Limb (tissue), 2 donors: ENCODE data around the gene IGF1.

Experiments
- DNase-seq, 2 donors: peaks; one replicate each; pipeline ENCODE4 v3.0.0-alpha.2; 2016; ENCODE audit errors: extremely low spot score in 2 of 2

The IGF1 gene

DNA sequence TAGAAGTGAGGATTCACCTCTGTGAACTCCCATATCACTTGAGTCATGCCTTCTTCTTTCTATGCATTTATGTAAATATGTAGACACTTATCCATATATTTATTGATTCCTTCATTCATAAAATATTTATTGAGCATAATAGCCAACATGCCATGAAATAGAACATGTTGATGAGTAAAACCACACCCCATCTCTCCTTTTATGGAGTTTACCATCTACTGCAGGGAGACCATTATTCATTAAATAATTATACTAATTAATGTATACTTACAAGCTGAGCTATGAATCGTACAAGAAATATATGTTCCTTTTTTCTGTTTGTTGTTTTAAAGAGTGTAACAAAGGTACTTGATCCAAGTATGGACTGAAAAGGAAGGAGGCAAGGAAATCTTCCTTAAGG, 17.4 kb upstream of the IGF1 start:
- no peak for DNase-seq

DNA sequence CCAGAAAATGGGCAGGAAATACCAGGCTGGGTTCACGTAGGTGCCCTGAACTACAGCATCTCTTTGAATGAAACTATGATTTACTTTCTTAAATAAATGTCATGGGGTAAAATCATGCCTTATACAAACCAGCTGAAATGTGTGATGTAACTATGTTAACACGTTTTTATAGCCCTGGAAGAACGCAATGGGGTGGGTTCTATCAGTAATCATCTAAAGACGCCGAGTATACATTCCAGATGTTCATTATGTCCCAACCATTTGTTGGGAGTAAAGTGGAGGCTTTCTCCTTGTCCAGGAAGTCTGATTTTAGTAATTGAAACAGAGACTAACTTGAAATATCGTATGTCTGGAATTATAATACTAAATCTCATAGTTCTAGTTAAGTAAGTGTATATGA, 16.2 kb upstream of the IGF1 start:
- DNase-seq = no peak

DNA sequence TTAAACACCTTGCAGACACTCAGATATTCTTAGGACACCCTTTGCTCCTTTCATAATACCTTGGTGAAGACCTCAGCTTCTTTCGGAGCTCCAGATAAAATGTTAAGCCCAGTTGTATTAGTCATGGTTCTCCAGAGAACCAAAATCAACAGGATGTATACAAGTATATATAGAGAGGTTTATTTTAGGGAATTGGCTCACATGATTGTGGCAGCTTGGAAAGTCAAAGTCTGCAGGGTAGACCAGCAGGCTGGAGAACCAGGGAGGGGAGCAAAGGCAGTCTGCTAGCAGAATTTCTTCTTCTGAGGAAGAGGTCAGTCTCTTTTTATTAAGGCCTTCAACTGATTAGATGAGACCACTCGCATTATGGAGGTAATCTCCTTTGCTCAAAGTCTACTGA, 6.9 kb upstream of the IGF1 start:
- DNase-seq = no peak

DNA sequence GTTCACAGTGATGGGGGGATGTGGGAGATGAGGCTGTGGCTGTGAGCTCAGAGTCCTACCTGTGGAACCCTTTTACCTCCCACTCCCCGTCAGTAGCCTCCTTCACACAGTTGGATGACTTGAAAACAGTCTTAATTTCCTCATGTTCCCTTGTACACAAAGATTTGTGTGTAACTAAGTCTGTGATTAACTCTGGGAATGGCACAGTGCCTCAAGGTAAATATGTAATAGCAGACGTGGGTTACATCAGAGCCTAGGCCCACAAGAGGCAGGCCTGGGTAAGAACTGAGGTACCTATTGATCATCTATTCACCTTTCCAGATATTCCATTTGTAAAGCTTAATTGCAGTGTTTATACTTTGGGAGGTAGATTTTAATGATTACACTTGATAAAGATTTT, 5.8 kb upstream of the IGF1 start:
- no peak for DNase-seq

DNA sequence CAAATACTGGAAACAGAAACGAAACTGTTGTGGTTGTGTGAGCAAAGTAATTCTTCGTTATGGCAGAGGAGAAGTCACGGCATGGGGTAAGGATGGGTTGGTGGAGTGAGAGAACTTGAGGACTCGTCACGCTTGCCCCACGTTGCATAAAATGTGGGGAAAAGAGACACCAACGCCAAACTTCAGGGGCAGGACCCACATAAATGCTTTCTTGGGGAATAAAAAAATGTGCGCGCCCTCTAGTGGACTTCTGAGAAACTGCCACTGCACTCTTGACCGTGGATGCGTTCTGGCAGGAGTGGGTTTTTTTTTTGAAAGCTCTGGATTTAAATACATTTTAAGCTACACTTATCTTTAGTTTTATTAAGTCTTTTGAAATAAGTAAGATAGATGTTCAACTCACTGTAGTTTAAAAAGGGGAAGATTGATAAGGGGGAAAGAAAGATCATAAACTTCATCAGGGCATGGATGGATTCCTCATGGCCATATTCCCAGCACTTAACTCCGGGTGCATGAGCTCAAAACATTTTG, 4.1 kb upstream of the IGF1 start:
- DNase-seq = peak; percentile 44 to 57

DNA sequence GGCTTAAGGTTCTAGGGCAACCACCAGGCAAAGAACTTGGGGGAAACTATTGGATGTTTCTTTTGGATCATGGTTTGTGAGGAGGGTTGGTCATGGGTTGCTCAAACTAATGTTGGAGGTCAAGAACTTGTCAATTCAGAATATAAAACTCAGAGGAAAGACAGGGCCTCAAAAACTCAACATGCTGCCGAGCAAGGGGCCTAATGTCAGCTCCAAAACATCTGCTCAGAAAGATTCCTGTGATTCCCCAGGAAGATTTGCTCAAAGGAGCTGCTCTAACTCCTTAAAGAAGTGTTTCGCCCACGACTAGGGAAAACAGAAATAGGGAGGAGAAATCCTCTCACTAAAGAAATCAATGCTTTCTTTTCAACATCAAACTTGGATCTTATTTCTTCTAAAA, 3.7 kb upstream of the IGF1 start:
- no peak for DNase-seq

DNA sequence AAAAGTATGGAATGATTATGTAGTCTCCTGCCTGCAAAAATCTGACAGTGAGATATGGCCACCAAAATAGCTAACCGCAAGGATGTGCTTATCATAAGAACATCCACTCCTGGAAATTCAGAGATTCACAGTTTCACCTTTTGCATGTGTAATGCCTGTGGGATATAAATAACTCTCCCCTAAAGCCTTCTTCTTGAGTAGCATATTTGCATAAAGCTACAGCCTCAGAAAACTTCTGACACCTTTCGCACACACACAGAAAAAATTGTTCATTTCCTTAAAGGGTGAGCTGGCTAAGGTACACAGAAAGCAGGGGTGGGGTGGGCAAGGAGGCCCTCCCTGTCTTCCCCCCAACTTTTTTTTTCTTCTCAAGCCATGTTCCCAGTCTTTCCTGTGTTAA, 3.1 kb upstream of the IGF1 start:
- no peak for DNase-seq

DNA sequence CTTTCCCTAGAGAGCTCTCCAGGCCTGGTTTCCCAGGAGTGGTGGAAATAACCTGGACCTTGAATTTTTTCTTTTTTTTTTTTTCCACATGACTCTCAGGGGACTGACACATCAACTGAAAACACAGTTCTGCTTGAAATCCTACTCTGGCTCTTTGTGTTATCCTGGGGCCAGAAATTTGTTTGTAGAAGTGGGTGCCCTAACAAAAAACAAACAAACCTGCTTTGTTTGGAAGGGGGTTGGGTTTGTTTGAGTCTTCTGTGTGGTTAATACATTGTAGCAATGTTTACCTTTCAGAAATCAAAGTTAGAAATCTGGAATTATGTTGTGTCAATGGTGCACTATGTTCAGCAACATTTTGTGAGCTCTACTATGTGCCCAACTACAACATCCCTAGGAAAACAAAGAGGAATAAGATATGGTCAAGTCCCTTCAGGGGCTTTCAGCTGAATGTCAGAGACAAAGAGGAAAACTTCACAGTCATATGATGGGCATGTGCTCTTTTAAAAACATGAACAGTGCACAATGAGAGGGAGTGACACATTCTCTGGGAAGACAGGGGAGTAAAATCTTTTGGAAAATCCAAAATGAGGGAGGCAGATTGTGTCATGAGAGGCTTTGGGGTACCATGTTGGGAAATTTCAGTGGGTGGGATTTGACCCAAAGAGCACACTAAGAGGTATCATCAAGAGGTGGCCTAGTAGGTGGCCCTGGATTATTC, 1.5 kb upstream of the IGF1 start:
- no peak for DNase-seq

DNA sequence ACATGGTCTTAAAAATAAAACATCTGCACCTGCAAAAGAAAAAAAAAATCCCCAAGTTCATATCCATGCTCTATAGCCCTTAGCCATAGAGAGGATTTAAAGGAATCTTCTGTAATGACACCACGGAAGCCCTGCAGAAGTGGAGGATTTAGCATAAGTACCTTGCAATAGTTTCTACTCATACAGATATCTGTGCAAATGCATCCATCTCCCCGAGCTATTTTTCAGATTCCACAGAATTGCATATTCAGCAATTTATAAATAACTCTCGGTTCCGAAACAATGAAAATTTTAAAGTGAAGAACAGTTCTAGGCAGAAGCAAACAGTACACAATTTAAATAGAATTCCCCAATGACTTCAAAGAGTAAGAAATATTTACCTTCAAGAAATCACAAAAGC, 424 bp downstream of the IGF1 start:
- DNase-seq = no peak

DNA sequence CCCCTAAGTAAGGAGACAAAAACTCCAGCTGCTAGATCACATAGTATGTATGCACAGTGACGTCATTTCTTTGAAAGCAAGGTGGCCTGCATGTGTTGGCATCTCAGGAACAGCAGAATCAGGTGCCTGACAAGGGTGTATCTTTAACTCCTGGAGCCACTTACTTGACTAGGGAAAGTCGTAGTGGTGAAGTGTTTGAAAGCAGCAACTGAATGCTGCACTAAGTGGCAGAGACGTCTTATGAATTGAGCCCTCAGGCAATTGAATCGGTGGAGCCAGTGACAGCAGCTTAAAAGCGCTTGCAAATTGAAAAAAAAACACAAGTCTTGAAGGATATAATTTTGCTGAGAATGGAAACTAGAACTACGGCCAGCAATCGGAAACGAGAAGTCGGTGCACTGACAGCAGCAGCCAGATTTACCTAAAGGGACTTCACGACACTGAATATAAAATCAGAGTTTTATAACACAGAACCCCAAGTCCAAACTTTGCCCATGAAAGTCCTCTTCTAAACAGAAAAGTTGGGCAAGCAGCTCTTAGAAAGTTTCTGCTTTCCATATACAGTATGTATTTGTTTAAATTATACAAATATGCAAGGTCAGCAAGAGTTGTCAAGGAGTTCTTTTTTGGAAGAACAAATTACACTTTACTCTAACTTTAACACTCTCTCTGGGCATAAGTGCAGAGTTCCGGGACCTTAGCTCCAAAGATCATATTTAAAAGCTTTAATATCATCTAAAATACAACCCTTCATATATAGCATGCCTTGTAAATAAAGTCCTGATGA, 1.1 kb downstream of the IGF1 start:
- peak; percentile 30 to 32 for DNase-seq

DNA sequence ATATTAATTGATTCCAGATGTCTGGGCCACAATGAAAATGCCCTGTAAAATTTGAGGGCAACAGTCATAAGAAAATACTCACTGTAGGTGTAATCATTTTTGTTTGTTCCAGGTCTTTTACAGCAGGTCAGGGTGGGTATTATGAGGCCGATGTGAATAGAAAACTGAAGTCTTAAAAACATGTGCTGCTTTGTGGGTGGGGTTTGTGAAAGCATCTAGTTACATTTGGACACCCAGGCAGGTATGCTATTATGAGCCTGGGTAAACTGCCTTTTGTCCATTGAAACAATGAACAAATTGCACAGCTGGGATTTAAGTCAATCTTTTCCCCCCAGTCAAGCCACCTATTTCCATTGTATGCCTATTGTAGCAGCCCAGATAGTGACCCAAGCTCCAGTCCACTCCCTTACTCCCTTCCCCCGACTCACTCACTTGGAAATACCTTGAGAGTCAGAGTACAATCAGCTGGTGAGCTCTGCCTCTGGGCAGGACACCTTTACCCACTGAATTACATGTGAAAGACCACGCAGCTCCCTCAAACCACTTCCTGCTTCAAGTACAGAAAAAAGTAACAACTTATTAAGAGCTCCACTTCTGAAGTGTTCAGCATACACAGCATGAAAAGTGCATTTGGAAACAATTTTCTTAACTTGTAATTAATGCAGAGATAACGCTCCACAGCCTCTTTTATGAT, 1.8 kb downstream of the IGF1 start:
- no peak for DNase-seq

DNA sequence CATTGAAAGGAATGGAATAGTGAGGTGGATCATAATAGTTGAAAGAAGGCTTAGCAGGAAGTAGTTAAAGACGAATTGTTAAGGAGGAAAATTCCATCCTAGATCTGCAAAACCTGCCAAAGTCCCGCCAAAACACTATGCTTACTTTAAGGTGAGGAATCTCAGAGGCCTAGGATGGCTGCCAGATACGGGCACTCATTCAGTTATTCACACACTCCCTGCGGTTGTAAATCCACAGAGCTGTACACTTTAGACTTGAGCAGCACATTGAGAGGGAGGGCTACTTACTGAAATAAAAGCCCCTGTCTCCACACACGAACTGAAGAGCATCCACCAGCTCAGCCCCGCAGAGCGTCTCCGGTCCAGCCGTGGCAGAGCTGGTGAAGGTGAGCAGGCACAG, 5.0 kb downstream of the IGF1 start:
- peak in 1 of 2 donors; percentile 30 for DNase-seq

DNA sequence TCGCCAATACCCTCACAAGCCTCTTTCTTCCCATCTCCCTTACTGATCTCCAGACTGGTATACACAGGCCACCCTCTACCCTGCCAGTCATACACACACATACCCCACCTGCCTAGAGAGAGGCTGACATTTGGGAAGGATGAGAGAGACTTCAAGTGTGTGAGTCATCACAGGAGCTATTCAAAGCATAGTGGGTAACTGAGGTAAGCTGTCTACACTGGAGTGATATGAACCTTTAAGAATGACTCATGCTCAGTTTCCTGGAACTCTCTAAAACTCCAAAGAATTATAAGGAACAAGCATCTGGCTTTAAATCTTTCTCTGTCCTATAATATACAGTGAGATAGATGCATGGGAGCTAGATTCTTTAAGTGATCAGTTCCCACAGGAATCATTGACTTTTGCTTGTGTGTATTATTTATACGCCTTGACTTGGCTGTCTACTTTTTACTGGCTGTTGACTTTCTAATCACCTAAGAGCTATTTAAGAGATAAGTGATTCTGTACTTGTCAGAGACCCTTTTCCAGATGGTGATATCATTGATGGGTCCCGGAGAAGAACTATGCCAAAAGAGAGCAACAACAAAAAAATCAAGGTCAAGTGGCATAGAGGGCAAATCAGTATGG, 5.8 kb downstream of the IGF1 start:
- DNase-seq = no peak

DNA sequence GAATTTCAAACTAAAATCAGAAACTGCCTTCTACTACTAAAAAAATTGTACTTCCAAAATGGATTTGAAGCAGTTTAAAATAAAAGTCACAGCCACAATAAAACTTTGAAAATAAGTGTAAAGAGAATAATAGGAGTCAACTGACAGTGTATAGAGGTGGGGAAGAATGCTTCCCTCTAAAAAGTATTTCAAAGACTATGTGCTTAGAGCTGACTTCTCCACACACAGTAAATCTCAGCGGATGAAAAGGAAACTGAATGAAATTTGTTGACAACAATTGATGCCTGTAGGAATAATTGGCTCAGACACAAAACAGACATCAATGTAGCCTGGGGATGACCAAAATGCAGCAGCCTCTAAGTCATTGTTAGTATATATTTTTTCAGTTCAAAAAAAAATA, 7.9 kb downstream of the IGF1 start:
- no peak for DNase-seq

DNA sequence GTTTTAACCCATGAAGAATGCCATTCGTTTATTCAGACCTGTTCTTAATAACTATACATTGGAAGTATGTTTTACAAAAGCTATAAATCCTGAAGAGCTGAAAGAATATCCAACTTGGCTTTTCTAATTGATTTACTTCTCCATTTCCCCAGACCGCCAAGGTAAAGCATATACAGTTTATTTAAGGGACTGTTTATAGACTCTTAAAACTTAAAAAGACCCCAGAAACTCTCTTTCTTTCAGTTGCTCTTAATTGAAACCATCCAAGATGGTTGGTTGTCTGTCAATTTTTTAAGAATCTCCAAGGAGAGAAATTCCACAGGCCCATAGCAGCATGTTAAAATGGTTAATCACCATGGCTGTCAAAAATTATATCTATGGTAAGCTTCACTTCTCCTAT, 8.8 kb downstream of the IGF1 start:
- DNase-seq = no peak

DNA sequence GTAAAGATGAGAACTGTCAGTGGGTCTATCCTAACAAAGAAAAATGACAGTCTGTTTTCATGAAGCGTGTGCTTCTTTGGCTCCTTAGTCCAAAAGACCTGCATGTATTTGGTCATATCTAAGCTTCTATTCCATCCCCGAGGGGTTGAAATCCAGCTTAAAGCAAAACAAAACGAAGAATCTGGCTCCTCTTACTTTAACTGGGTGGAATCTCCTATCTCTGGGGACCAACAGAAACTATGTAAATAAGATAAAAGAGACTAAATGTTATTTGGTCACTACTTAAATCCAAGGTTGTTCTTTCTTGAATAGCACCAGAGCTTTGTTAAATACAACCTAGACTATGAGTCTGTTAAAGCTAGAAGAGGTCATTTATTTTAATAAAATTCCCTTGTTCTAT, 9.4 kb downstream of the IGF1 start:
- DNase-seq = no peak

DNA sequence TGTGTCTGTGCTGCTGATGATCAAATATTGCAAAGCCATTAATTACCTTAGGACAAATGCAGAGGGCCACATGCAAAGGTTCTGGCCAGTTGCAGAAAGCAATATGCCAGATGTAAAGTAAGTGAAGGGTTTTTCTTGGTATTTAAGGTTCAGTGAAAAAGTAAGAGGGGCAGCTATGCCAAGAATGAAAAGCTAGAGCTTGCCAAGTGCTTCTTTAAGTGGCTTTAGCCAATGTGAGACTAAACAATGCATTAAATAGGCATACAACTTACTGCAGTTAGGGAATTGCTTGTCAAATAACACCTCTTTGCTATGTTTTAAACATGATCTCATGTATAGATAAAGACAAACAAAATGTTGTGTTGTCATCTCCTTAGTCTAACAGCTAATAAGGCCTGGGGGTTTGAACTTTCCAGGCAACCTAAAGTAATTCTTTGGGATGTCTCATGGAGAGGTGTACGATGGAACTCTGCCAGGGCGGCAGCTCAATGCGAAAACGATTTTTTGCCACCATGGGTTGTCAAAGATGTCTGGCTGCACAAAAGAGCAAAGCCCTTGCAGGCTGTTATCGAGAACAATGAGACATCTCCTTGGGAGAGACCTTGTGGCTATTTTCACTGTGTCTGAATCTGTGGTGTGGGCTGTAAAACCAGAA, 12.0 kb downstream of the IGF1 start:
- no peak for DNase-seq

DNA sequence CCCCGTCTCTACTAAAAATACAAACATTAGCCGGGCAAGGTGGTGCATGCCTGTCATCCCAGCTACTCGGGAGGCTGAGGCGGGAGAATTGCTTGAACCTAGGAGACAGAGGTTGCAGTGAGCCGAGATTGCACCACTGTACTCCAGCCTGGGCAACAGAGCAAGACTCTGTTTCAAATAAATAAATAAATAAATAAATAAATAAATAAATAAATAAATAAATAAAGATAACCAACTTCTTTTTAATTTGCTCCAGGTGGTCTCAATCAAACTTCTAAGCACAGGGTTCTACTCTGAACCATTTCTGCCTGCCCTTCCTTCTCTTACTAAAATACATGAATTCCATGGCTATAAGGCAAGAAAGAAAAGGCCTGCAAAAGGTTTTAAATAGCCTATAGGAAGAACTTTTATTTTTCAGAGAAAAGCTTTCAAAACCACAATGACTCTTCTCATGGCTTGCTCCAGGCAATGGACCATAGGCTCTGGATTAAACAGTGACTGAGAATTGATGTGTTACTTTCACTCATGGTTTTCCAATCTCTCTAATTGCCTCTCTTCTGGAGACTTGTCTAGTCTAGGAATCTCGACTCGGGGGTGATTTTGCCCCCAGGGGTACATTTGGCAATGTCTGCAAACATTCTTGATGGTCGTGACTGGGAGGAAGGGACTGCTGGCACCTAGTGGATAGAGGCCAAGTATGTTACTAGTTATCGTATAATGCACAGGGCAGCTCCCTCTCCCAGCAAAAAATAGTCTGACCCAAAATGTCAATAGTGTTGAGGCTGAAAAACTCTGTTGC, 14.4 kb downstream of the IGF1 start:
- DNase-seq = no peak

DNA sequence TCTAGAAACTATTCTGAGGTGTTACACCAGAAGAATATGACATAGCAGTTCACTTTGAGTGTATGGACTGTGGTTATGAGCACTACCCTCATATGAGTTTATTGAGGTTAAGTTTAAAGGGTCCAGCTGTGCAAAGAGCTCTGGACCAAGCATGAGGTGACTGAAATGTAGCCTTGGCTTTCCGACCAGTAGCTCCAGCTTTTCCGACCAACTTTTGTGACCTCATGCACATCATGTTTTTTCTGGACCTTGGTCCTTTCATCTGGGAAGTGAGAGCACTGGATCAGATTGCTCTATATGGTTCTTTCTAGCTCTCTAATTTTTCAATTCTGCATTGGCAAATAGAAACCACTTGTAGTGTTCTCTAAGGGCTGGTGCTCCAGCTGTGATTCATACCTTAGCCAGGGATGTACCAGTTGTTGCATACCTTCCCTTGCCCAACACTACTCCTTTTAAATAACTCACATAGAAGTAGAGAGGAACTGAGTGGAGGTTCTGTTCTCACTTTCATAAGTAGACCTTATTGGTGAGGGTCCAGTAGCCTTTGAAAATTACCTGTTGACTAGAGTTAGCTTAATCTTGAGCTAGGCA, 16.6 kb downstream of the IGF1 start:
- no peak for DNase-seq

DNA sequence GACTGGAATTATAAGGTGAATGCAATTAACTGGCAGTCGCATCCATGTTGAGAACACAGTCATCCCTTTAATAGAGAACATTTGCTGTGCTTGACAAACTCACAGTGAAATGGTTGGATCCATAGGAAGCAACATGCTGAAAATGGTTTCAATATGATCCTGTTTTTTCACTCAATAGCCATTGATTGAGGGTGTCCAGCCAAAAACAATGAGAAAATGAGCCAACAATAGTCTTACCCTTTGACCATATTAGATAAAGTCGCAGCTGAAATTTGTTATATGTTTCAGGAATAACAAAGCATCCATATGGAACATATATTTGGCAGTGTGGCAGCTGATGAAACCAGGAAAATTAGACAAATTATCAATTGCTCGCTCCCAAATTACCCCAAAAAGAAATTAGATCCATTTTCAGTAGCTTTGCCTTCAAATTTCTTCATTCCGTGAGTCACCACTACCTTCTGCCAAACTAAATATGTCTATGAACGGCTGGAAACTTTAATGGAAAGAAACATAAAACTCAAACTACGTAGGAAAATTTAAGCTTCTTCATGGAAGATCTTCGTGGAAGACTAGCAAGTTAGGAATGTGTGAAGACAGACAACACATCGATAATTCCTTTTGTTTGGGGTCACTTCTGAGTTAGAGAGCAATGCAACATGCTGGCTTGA, 17.4 kb downstream of the IGF1 start:
- peak in 1 of 2 donors; percentile 51 for DNase-seq
